Fibroblast of pulmonary artery (primary cell): ENCODE results near the gene TBC1D16.

ENCODE experiments used
- DNase-seq: peaks from one replicate; pipeline ENCODE4 v3.0.0-alpha.2; 2010; ENCODE audit warnings: low read depth
- H3K4me3 ChIP-seq: replicated peaks from 2 replicates; pipeline ENCODE4 v1.5.1; 2011; ENCODE audit warnings: low read depth, mild to moderate bottlenecking, control low read depth, low read length, moderate library complexity
- TF ChIP-seq, protein P1 (sequence below): IDR thresholded peaks from 2 replicates; pipeline ENCODE4 v1.5.1; 2011; ENCODE audit warnings: mild to moderate bottlenecking, control low read depth, low read length, inconsistent platforms; ENCODE audit errors: missing control alignments

TBC1D16 gene

GRCh38 chr17:80007939-80008338 is 27.7 kb downstream of the TBC1D16 start:
- no peak overlapping the region for H3K4me3 ChIP-seq
- DNase-seq: no peak
- TF ChIP-seq, protein P1, sequence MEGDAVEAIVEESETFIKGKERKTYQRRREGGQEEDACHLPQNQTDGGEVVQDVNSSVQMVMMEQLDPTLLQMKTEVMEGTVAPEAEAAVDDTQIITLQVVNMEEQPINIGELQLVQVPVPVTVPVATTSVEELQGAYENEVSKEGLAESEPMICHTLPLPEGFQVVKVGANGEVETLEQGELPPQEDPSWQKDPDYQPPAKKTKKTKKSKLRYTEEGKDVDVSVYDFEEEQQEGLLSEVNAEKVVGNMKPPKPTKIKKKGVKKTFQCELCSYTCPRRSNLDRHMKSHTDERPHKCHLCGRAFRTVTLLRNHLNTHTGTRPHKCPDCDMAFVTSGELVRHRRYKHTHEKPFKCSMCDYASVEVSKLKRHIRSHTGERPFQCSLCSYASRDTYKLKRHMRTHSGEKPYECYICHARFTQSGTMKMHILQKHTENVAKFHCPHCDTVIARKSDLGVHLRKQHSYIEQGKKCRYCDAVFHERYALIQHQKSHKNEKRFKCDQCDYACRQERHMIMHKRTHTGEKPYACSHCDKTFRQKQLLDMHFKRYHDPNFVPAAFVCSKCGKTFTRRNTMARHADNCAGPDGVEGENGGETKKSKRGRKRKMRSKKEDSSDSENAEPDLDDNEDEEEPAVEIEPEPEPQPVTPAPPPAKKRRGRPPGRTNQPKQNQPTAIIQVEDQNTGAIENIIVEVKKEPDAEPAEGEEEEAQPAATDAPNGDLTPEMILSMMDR: no peak

DNA sequence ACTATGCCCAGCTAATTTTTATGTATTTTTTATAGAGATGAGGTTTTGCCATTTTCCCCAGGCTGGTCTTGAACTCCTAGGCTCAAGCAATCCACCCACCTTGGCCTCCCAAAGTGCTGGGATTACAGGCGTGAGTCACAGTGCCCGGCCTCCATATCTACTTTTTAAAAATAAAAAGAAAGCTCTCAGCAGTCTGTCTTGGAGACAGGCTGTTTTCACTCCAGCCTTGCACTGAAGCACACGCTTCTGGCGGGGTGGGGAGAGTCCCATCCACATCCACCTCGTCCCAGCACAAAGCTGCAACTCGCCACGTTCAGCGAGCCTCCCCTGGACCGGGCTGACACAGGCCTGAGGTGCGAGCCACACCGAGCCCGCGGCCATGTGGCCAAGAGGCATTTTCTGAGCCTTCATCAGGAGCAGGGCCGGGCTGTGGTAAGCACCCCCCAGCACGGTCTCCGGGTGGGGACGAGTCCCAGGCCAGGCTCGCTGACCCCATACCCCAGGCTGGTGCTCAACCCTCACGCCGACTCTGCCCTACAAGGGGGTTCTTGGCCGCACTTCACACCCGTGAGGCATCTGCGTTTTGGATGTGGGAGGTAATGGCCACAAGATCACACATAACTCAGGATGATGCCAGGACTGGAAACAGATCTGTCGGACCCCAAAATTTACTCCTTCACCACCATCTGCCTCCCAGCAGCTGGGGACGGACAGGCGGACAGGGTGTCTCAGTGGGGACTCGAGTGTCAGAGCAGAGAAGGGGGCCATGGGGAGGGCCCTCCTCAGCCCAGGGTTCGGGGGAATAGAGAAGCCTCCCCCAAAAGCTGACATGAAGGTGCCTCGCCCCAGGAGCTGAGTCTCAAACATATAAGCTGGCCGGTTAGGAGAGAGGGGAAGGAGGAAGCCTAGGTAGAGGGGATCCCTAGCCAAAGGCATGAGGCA is 28.6 kb downstream of the TBC1D16 start:
- H3K4me3 ChIP-seq: no peak overlapping the region
- TF ChIP-seq, protein P1: no peak
- DNase-seq: no peak

DNA sequence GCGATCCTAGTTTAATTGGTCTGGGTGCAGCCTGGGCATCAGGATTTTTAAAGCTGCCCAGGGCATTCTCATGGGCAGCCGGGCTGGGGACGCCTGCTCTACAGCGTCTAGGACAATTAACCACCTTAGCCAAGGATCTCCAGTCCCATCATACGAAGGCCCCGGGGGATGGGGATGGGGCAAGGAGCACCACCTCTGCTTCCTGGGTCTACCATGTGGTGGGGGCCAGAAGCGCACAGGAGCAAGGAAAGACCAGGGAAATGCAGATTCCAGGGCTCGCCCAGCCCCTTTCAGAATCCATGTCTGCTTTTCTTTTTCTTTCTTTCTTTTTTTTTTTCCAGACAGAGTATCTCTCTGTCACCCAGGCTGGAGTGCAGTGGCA is 29.3 kb downstream of the TBC1D16 start:
- no peak for DNase-seq
- no peak overlapping the region for H3K4me3 ChIP-seq
- TF ChIP-seq, protein P1: no peak

DNA sequence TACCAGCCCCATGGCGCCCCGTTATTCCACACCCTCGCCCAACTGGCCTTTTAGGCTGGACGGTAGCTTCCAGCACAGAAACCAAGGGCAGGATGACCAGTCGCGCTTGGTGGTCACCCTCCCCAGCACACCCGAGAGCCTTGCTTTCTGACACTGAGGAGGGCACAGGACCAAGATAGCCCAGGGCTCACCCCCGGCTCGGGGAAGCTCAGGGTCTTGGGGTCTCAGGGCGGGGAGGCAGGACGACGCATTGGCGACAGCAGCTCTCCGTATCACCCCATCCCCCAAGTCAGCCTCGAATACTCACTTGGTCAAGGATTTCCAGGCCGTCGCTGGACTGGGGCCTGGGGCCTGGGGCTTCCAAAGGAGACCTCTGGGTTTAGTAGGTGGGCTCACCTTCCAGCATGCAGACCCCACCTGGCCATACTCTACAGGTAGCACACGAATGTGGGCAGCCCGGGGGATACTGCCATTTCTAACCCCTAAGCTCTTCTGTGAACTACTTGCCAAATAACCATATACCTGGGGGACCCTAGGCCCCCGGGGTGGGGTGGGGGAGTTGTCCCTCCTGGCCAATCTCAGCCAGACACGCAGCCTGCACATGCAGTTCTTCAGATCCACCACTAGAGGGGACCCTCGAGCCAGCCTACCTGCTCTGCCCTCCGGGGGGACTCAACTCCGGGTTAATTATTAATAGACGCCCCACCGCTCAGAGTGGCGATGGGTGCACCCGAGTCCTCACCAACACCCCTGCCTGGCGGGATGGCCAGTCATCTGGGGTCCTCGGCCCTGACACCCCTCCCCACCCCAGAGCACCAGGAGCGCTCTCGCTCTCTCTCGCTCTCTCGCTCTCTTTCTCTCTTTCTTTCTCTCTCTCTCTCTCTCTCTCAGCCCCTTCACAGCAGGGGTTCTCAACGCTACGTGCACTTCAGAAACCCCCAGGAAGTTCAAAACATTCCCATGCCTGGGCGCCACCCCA is 30.0 kb downstream of the TBC1D16 start:
- no peak overlapping the region for H3K4me3 ChIP-seq
- DNase-seq: peak; percentile 53
- TF ChIP-seq, protein P1: peak; percentile 91

DNA sequence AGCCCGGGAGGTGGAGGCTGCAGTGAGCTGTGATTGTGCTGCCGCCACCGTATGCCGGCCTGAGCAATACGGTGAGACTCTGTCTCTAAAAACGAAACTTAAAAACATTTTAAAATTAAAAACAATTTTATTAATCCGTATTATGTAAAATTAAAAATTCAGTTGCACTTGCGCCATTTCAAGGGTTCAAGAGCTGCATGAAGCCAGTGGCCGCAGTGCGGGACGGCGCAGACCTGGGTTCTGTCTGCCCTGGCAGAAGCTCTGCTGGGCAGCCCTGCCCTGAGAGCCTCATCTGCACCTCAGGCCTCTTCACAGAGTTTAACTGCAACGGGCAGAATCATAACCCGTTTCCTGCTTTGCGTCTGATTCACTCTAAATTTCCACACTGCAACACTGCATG is 31.7 kb downstream of the TBC1D16 start:
- TF ChIP-seq, protein P1: no peak
- DNase-seq: no peak
- no peak overlapping the region for H3K4me3 ChIP-seq

DNA sequence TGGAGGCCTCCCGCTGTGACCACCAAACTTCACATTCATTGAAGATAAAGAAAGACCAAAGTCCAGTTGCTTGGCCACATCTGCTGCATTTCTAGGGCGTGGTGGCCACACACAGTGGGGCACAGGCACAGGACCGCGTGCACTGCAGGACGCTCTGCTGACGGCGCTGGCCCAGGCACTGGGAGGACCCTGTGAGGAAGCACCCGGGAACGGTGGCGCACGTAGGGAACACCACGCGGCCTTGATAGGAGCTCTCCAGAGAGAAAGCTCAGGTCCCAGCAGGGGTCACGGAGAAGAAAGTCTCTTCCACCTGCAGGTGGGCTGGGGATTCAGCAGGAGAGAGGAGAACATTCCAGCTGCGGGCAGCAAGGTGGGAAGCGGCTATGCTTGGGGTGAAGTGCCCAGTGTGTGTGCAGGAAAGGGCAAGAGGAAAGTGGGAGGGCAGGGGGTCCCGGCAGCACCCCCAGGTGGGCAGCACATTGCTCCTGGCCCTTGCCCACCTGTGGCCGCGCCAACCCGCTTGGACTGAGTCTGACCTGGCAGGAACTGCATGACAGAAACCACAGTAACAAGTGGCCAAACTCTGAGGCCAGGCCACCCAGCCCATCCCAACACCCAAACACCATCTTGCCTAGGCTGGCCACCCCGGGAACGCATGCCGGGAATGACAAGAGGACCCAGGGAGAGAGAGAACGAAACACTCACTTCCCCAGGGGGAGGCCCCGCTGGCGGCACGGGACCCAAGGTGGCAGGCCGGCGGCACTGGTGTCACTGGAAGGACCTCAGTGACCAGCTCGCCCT is 32.8 kb downstream of the TBC1D16 start:
- TF ChIP-seq, protein P1: no peak
- no peak overlapping the region for H3K4me3 ChIP-seq
- DNase-seq: no peak
